ENCODE results near the gene NOSTRIN. TPM values are rescaled to one million over a fixed set of nuclear protein-coding genes. Genes with fewer than 3 reads are reported as not detected.

NOSTRIN gene
- total and polyA plus RNA-seq, 9 donors: 10.0 to 29.8 (median 20.0) TPM

- Histone ChIP-seq H3K9me3 (no peaks in the 10 kb centered on the region), H3K4me1 (ENCODE audit: insufficient read depth) (no peaks in the 10 kb centered on the region), H3K4me3 (no peak overlapping the region), H3K27ac (no peak overlapping the region), H3K36me3 (no peaks in the 10 kb centered on the region), H3K27me3 (no peaks in the 10 kb centered on the region)
- TF ChIP-seq POLR2A (IDR thresholded peaks at IDR 0.05) (no peak), EP300 (IDR thresholded peaks at IDR 0.05) (no peak)
- TF ChIP-seq, protein P1, sequence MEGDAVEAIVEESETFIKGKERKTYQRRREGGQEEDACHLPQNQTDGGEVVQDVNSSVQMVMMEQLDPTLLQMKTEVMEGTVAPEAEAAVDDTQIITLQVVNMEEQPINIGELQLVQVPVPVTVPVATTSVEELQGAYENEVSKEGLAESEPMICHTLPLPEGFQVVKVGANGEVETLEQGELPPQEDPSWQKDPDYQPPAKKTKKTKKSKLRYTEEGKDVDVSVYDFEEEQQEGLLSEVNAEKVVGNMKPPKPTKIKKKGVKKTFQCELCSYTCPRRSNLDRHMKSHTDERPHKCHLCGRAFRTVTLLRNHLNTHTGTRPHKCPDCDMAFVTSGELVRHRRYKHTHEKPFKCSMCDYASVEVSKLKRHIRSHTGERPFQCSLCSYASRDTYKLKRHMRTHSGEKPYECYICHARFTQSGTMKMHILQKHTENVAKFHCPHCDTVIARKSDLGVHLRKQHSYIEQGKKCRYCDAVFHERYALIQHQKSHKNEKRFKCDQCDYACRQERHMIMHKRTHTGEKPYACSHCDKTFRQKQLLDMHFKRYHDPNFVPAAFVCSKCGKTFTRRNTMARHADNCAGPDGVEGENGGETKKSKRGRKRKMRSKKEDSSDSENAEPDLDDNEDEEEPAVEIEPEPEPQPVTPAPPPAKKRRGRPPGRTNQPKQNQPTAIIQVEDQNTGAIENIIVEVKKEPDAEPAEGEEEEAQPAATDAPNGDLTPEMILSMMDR (IDR thresholded peaks at IDR 0.05): no peak
- 95 to 97% (median 95%) methylated on average over 3 of the region's 3 CpGs for WGBS, 3 donors
- intact Hi-C loops (cut with DNase I): no loop called here
- DNase-seq: no peak
Measured at GRCh38 chr2:168843253-168843652, 40.8 kb downstream of the NOSTRIN start.

DNA sequence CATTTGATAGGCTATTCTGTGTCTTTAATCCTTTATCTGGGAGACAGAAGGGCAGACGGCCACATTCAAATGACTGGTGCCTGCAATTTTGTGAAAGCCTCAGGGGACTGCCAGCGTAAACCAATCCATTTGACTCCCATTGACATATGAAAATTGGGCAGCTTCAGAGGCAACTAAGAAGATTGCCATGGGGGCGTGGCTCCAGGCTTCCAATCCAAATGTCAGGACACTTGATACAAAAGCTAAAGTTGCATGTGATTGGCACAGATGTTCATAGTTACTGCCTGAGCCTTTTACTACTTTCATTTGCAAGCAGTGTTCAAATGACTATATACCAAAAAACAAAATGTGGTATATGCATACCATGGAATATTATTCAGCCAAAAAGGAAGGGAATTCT, 45.8 kb downstream of the NOSTRIN start:
- WGBS, 3 donors: 94 to 96% (median 95%) methylated on average over 3 of the region's 3 CpGs
- H3K36me3 ChIP-seq: no peaks in the 10 kb centered on the region
- DNase-seq: no peak
- no peak overlapping the region for H3K4me3 ChIP-seq
- no peaks in the 10 kb centered on the region for H3K9me3 ChIP-seq
- intact Hi-C loops (cut with DNase I): no loop called here
- no peak for TF ChIP-seq EP300 (IDR thresholded peaks at IDR 0.05)
- TF ChIP-seq, protein P1 (IDR thresholded peaks at IDR 0.05): no peak
- no peak for TF ChIP-seq POLR2A (IDR thresholded peaks at IDR 0.05)
- H3K27ac ChIP-seq: no peak overlapping the region
- no peaks in the 10 kb centered on the region for H3K4me1 ChIP-seq (ENCODE audit: insufficient read depth)
- H3K27me3 ChIP-seq: no peaks in the 10 kb centered on the region

DNA sequence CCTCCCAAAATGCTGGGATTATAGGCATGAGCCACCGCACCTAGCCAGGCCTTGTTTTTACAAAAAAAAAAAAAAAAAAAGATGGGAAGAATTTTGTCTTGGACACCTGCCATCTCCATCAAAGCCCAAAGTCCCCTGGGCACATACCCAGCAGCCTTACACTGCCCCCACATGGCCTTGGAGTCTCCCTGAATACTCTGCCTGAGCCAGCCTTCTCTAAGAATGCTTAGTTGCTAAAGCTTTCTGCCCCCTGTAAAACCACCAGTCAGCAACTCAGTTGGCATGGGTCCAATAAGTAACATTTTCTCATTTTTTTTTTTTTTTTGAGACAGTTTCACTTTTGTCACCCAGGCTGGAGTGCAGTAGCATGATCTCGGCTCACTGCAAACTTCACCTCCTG, 47.2 kb downstream of the NOSTRIN start:
- no peak overlapping the region for H3K4me3 ChIP-seq
- intact Hi-C loops (cut with DNase I): no loop called here
- WGBS, 3 donors: 34 to 48% (median 45%) methylated on average over 2 of the region's 2 CpGs
- no peaks in the 10 kb centered on the region for H3K9me3 ChIP-seq
- no peaks in the 10 kb centered on the region for H3K36me3 ChIP-seq
- DNase-seq: peak; percentile 58 to 78 (median 71)
- H3K4me1 ChIP-seq (ENCODE audit: insufficient read depth): no peaks in the 10 kb centered on the region
- TF ChIP-seq EP300 (IDR thresholded peaks at IDR 0.05): no peak
- no peak for TF ChIP-seq POLR2A (IDR thresholded peaks at IDR 0.05)
- TF ChIP-seq, protein P1 (IDR thresholded peaks at IDR 0.05): no peak
- H3K27ac ChIP-seq: no peak overlapping the region
- H3K27me3 ChIP-seq: no peaks in the 10 kb centered on the region

DNA sequence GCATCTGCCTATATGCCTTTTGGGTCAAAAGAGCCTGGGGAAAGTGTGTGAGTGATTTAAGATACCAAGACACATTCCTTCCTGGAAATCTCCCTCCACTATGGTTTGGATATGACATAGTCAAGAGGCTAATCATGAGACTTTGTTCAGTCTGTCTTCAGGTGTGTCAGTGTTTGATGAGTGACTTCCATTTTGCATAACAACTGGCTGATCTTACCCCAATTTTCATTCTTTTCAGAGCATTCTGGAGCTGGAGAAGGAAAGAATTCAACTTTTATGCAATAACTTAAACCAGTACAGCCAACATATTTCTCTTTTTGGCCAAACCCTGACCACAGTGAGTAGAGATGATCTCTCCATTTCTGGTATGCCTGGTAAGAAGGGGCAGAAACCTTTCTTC, 48.4 kb downstream of the NOSTRIN start:
- TF ChIP-seq EP300 (IDR thresholded peaks at IDR 0.05): no peak
- TF ChIP-seq, protein P1 (IDR thresholded peaks at IDR 0.05): no peak
- no peak for TF ChIP-seq POLR2A (IDR thresholded peaks at IDR 0.05)
- H3K27ac ChIP-seq: no peak overlapping the region
- no peaks in the 10 kb centered on the region for H3K4me1 ChIP-seq (ENCODE audit: insufficient read depth)
- H3K36me3 ChIP-seq: no peaks in the 10 kb centered on the region
- no peak overlapping the region for H3K4me3 ChIP-seq
- intact Hi-C loops (cut with DNase I): no loop called here
- DNase-seq: no peak
- H3K9me3 ChIP-seq: no peaks in the 10 kb centered on the region
- no peaks in the 10 kb centered on the region for H3K27me3 ChIP-seq

Measured in ovary (tissue), 9 donors.